Measurements from ENCODE around the gene FAM241A. TPM values are rescaled to one million over a fixed set of nuclear protein-coding genes. Genes with fewer than 3 reads are reported as not detected.
"Not testable (repeated sequence)": the region's sequence is repeated elsewhere in the genome, so short reads cannot be mapped to it uniquely, and the experiment has no call there.

FAM241A gene
- total and polyA plus RNA-seq, 4 donors, result 2.7 to 4.2 (median 2.9) TPM

DNA sequence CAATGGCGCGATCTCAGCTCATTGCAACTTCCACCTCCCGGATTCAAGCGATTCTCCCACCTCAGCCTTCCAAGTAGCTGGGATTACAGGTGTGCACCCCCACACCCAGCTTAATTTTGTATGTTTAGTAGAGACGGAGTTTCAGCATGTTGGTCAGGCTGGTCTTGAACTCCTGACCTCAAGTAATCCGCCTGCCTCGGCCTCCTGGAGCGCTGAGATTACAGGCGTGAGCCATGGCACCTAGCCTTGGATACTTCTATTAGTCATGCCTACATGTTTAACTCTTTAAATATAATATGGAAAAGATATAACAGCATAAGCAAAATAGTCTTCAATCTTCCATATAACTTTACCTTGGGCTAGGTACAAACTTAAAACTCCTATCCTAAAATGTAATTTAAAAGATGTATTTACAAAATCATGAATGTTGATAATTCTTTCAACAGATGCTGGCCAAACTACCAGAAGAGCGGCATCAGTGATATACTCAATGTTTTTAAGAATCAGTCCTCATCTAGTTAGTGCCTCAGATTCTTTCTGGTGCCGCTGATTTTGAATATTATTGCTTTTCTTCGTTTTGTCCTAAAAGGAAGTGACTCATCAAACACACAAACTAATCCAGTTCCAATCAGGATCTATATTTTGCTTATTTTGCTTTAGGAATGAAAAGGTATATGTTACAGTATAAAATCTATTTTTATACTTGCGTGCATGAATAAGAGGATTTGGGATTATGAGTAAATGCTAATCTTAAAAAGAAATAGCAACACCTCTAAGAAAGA lies 23.7 kb downstream of the FAM241A start:
- TF ChIP-seq, protein P1, sequence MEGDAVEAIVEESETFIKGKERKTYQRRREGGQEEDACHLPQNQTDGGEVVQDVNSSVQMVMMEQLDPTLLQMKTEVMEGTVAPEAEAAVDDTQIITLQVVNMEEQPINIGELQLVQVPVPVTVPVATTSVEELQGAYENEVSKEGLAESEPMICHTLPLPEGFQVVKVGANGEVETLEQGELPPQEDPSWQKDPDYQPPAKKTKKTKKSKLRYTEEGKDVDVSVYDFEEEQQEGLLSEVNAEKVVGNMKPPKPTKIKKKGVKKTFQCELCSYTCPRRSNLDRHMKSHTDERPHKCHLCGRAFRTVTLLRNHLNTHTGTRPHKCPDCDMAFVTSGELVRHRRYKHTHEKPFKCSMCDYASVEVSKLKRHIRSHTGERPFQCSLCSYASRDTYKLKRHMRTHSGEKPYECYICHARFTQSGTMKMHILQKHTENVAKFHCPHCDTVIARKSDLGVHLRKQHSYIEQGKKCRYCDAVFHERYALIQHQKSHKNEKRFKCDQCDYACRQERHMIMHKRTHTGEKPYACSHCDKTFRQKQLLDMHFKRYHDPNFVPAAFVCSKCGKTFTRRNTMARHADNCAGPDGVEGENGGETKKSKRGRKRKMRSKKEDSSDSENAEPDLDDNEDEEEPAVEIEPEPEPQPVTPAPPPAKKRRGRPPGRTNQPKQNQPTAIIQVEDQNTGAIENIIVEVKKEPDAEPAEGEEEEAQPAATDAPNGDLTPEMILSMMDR (IDR thresholded peaks at IDR 0.05; ENCODE audit: control extremely low read depth, extremely low read depth), result no peak

DNA sequence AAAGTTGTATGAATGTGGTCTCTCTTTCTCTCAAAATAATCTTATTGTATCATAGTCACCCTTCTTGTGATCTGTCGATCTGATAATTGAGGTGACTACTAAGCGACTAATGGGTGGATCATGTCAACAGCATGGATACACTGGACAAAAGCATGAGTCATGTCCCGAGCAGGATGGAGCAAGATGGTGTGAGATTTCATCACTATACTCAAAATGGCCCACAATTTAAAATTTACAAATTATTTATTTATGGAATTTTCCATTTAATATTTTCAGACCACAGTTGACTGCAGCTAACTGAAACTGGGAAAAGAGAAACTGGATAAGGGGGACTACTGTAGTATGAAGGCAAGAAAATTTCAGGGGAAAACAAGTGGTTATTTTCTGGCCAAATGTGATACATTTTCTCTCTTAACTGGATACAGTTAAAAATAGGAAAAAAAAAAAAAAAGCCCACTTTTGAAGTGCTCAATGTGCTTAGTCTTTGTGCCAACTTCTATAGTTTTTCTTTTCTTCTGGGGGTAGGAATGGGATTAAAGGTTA lies 25.3 kb downstream of the FAM241A start:
- H3K36me3 ChIP-seq (ENCODE audit: control insufficient read depth in 4 of 4, insufficient read depth in 4 of 4, low read length in 4 of 4), result peaks cover 0 to 3% (median 0%) of the 10 kb centered on the region in 4 donors
- WGBS, 2 donors, result 68 to 70% methylated on average over 3 of the region's 3 CpGs
- no peaks in the 10 kb centered on the region for H3K27me3 ChIP-seq (ENCODE audit: control insufficient read depth in 3 of 3, insufficient read depth in 3 of 3, low read length in 2 of 3)
- H3K27ac ChIP-seq (ENCODE audit: low read depth in 1 of 2, low read length in 1 of 2), result no peak overlapping the region
- H3K4me1 ChIP-seq (ENCODE audit: control insufficient read depth in 5 of 5, insufficient read depth in 5 of 5, low read length in 5 of 5), result peaks cover 0 to 4% (median 0%) of the 10 kb centered on the region in 5 donors
- TF ChIP-seq, protein P1 (IDR thresholded peaks at IDR 0.05; ENCODE audit: control extremely low read depth, extremely low read depth), result no peak
- DNase-seq, result no peak
- ATAC-seq (ENCODE audit: insufficient read depth, low FRiP score), result no peak
- no peak overlapping the region for H3K9ac ChIP-seq (ENCODE audit: insufficient read depth in 1 of 2, low read length in 2 of 2)
- H3K9me3 ChIP-seq (ENCODE audit: control insufficient read depth in 4 of 4, insufficient read depth in 3 of 4, low read length in 3 of 4), result no peaks in the 10 kb centered on the region
- no peak overlapping the region for H3K4me3 ChIP-seq

More for the DNA sequence above, 23.7 kb downstream of the FAM241A start:
- no peak overlapping the region for H3K27ac ChIP-seq (ENCODE audit: low read depth in 1 of 2, low read length in 1 of 2)
- peaks cover 0 to 3% (median 0%) of the 10 kb centered on the region in 4 donors for H3K36me3 ChIP-seq (ENCODE audit: control insufficient read depth in 4 of 4, insufficient read depth in 4 of 4, low read length in 4 of 4)
- H3K4me1 ChIP-seq (ENCODE audit: control insufficient read depth in 5 of 5, insufficient read depth in 5 of 5, low read length in 5 of 5), result peaks cover 0 to 4% (median 0%) of the 10 kb centered on the region in 5 donors
- no peak for ATAC-seq (ENCODE audit: insufficient read depth, low FRiP score)
- WGBS, 2 donors, result 92 to 93% methylated on average over 13 of the region's 13 CpGs
- no peak overlapping the region for H3K4me3 ChIP-seq
- no peaks in the 10 kb centered on the region for H3K27me3 ChIP-seq (ENCODE audit: control insufficient read depth in 3 of 3, insufficient read depth in 3 of 3, low read length in 2 of 3)
- no peaks in the 10 kb centered on the region for H3K9me3 ChIP-seq (ENCODE audit: control insufficient read depth in 4 of 4, insufficient read depth in 3 of 4, low read length in 3 of 4)
- H3K9ac ChIP-seq (ENCODE audit: insufficient read depth in 1 of 2, low read length in 2 of 2), result no peak overlapping the region
- no peak for DNase-seq

DNA sequence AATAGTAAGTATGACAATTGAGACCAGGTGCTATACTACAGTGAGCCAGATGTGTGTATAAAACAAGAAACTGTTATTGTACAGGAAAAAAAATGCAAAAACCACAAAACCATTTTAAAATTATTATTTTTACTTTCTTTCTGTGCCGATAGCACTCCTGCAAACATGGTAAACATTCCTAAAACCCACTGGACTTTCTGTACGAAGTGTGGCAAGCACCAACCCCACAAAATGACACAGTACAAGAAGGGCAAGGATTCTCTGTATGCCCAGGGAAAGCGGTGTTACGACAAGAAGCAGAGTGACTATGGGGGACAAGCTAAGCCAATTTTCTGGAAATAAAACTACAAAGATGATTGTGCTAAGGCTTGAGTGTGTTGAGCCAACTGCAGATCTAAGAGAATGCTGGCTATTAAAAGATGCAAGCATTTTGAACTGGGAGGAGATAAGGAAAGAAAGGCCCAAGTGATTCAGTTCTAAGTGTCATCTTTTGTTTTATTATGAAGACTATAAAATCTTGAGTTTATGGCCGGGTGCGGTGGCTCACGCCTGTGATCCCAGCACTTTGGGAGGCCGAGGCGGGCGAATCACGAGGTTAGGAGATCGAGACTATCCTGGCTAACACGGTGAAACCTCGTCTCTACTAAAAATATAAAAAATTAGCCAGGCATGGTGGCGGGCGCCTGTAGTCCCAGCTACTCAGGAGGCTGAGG lies 26.0 kb downstream of the FAM241A start:
- DNase-seq; H3K27me3 ChIP-seq (ENCODE audit: control insufficient read depth in 3 of 3, insufficient read depth in 3 of 3, low read length in 2 of 3); H3K9ac ChIP-seq (ENCODE audit: insufficient read depth in 1 of 2, low read length in 2 of 2); H3K4me3 ChIP-seq; H3K27ac ChIP-seq (ENCODE audit: low read depth in 1 of 2, low read length in 1 of 2); ATAC-seq (ENCODE audit: insufficient read depth, low FRiP score); H3K9me3 ChIP-seq (ENCODE audit: control insufficient read depth in 4 of 4, insufficient read depth in 3 of 4, low read length in 3 of 4); H3K36me3 ChIP-seq (ENCODE audit: control insufficient read depth in 4 of 4, insufficient read depth in 4 of 4, low read length in 4 of 4); H3K4me1 ChIP-seq (ENCODE audit: control insufficient read depth in 5 of 5, insufficient read depth in 5 of 5, low read length in 5 of 5): not testable (repeated sequence)
- WGBS, 2 donors, result 95 to 97% methylated on average over 16 of the region's 16 CpGs

DNA sequence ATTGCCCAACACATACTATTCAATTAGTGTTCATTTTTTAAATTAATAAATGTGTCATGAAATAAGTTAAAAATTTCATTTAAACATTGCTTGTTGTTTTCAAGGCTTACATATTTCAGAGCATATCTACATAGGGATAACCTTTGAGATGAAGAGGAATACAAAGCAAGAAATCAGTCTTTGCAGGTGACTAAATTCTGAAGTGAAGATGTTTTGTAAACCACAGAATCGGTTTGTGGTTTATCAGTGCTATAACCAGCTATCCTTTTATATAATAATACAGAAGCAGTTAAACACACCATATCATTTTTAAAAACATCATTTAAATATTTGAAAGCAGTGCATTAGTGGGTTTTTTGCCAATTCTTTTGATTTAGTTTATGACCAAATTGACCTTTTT lies 26.9 kb downstream of the FAM241A start:
- Histone ChIP-seq H3K4me1 (ENCODE audit: control insufficient read depth in 5 of 5, insufficient read depth in 5 of 5, low read length in 5 of 5) (peaks cover 0 to 8% (median 0%) of the 10 kb centered on the region in 5 donors), H3K9ac (ENCODE audit: insufficient read depth in 1 of 2, low read length in 2 of 2) (no peak overlapping the region), H3K27ac (ENCODE audit: low read depth in 1 of 2, low read length in 1 of 2) (no peak overlapping the region), H3K27me3 (ENCODE audit: control insufficient read depth in 3 of 3, insufficient read depth in 3 of 3, low read length in 2 of 3) (no peaks in the 10 kb centered on the region), H3K36me3 (ENCODE audit: control insufficient read depth in 4 of 4, insufficient read depth in 4 of 4, low read length in 4 of 4) (peaks cover 0 to 3% (median 0%) of the 10 kb centered on the region in 4 donors), H3K4me3 (no peak overlapping the region), H3K9me3 (ENCODE audit: control insufficient read depth in 4 of 4, insufficient read depth in 3 of 4, low read length in 3 of 4) (no peaks in the 10 kb centered on the region)
- WGBS, 2 donors, result 89 to 95% methylated on average over 1 of the region's 1 CpG
- ATAC-seq (ENCODE audit: insufficient read depth, low FRiP score), result no peak
- DNase-seq, result no peak
- TF ChIP-seq, protein P1 (IDR thresholded peaks at IDR 0.05; ENCODE audit: control extremely low read depth, extremely low read depth), result no peak

All from lung (tissue), 12 donors.